ENCODE data around the gene ACER1.

GRCh38 chr19:6278740-6279619 is 54.4 kb downstream of the ACER1 start:
- TF ChIP-seq POLR2AphosphoS5 (IDR thresholded peaks at IDR 0.05; ENCODE audit: insufficient read depth in 1 of 2, low read depth in 1 of 2): no peak
- TF ChIP-seq, protein P1, sequence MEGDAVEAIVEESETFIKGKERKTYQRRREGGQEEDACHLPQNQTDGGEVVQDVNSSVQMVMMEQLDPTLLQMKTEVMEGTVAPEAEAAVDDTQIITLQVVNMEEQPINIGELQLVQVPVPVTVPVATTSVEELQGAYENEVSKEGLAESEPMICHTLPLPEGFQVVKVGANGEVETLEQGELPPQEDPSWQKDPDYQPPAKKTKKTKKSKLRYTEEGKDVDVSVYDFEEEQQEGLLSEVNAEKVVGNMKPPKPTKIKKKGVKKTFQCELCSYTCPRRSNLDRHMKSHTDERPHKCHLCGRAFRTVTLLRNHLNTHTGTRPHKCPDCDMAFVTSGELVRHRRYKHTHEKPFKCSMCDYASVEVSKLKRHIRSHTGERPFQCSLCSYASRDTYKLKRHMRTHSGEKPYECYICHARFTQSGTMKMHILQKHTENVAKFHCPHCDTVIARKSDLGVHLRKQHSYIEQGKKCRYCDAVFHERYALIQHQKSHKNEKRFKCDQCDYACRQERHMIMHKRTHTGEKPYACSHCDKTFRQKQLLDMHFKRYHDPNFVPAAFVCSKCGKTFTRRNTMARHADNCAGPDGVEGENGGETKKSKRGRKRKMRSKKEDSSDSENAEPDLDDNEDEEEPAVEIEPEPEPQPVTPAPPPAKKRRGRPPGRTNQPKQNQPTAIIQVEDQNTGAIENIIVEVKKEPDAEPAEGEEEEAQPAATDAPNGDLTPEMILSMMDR (IDR thresholded peaks at IDR 0.05): no peak
